H1 (cell line): Measurements from ENCODE around the gene NDUFA13. TPM values are rescaled to one million over a fixed set of nuclear protein-coding genes. Genes with fewer than 3 reads are reported as not detected.

ENCODE experiments used
- CTCF ChIA-PET: fragments of 300-600 bp; sonication (Branson Sonifier 250); formaldehyde crosslinking; loops from one replicate; lab custom pipeline; 2021; ENCODE audit not compliant: partially characterized antibody; lab: Charles Lee
- POLR2A ChIA-PET: fragments of 300-600 bp; sonication (Branson Sonifier 250); formaldehyde crosslinking; loops from one replicate; lab custom pipeline; 2021; ENCODE audit warnings: inconsistent platforms; ENCODE audit not compliant: partially characterized antibody; lab: Charles Lee
- DNase-seq, 2 experiments: peaks; one replicate each; pipeline versions ENCODE4 v3.0.0 to v3.0.0-alpha.2; 2010 to 2022; ENCODE audit warnings: low spot score in 2 of 2, low read depth in 1 of 2, mixed read lengths in 1 of 2
- FAIRE-seq: peaks from 2 replicates; lab custom pipeline; 2011; peaks lifted over from hg19 to GRCh38; lab: Jason Lieb, UNC
- H2AFZ ChIP-seq: 2 replicates; pipeline ENCODE4 v1.8.1; 2012; ENCODE audit warnings: low read length, inconsistent platforms
- H2AK5ac ChIP-seq: 2 replicates; pipeline ENCODE4 v1.6.1; 2013; ENCODE audit warnings: low read depth, low read length
- H2BK120ac ChIP-seq: replicated peaks from 2 replicates; pipeline ENCODE3; 2013; ENCODE audit warnings: low read depth, low read length, inconsistent platforms
- H2BK12ac ChIP-seq: 2 replicates; pipeline ENCODE4 v1.6.1; 2013; ENCODE audit warnings: low read depth, low read length
- H2BK15ac ChIP-seq: 2 replicates; pipeline ENCODE4 v1.6.1; 2013; ENCODE audit warnings: low read length
- H2BK20ac ChIP-seq: 2 replicates; pipeline ENCODE4 v1.6.1; 2013; ENCODE audit warnings: low read length
- H2BK5ac ChIP-seq: 2 replicates; pipeline ENCODE4 v1.6.1; 2013; ENCODE audit warnings: low read depth, low read length
- H3K14ac ChIP-seq: 2 replicates; pipeline ENCODE4 v1.6.1; 2013; ENCODE audit warnings: inconsistent platforms; ENCODE audit not compliant: insufficient read length
- H3K18ac ChIP-seq: 2 replicates; pipeline ENCODE4 v1.6.1; 2013; ENCODE audit warnings: low read length; ENCODE audit errors: extremely low read depth
- H3K23ac ChIP-seq: 2 replicates; pipeline ENCODE4 v1.6.1; 2013; ENCODE audit warnings: inconsistent platforms; ENCODE audit not compliant: insufficient read length
- H3K23me2 ChIP-seq: 2 replicates; pipeline ENCODE4 v1.6.1; 2013; ENCODE audit warnings: low read depth, low read length
- H3K27ac ChIP-seq: 2 replicates; pipeline ENCODE4 v1.6.1; 2011; ENCODE audit warnings: low read depth, low read length, inconsistent platforms
- H3K27me3 ChIP-seq, 4 experiments: replicated peaks in 1 of 4; 1 replicate in 1 of 4; 2 replicates in 3 of 4; pipeline versions ENCODE4 v1.6.1 to v1.8.1; 2011 to 2013; ENCODE audit warnings: low read length in 3 of 4, mild to moderate bottlenecking in 3 of 4, inconsistent platforms in 2 of 4, mixed read lengths in 2 of 4, moderate library complexity in 1 of 4; ENCODE audit not compliant: control insufficient read depth in 3 of 4, insufficient read depth in 3 of 4; ENCODE audit errors: extremely low read depth in 1 of 4
- H3K36me3 ChIP-seq, 4 experiments: 2 replicates each; pipeline versions ENCODE4 v1.6.1 to v1.8.1; 2011 to 2013; ENCODE audit warnings: mild to moderate bottlenecking in 4 of 4, low read length in 3 of 4, moderate library complexity in 2 of 4, control low read depth in 1 of 4, inconsistent platforms in 1 of 4; ENCODE audit not compliant: insufficient read depth in 4 of 4, control insufficient read depth in 2 of 4
- H3K4ac ChIP-seq: replicated peaks from 2 replicates; pipeline ENCODE3; 2013; ENCODE audit warnings: low read length, low read depth, mixed read lengths, inconsistent platforms; ENCODE audit not compliant: insufficient read length
- H3K4me1 ChIP-seq, 4 experiments: replicated peaks in 1 of 4; 1 replicate in 1 of 4; 2 replicates in 3 of 4; pipeline versions ENCODE4 v1.6.1 to v1.8.1; 2011 to 2013; ENCODE audit warnings: low read length in 3 of 4, inconsistent platforms in 2 of 4, mixed read lengths in 1 of 4; ENCODE audit not compliant: insufficient read depth in 4 of 4, control insufficient read depth in 3 of 4
- H3K4me2 ChIP-seq, 2 experiments: 2 replicates each; pipeline versions ENCODE4 v1.6.1 to v1.8.1; 2011 to 2013; ENCODE audit warnings: low read depth in 2 of 2, low read length in 2 of 2, control low read depth in 1 of 2, inconsistent platforms in 1 of 2, mild to moderate bottlenecking in 1 of 2; ENCODE audit not compliant: insufficient read depth in 1 of 2
- H3K4me3 ChIP-seq, 4 experiments: fragments of 200-600, 300-600 bp in 1 of 4; sonication (generic), shearing (Covaris generic), sonication (Bioruptor Twin) in 1 of 4; 2 replicates each; pipeline versions ENCODE4 v1.5.1 to v1.8.1; 2011 to 2016; ENCODE audit warnings: low read length in 4 of 4, low read depth in 3 of 4, control low read depth in 2 of 4, inconsistent platforms in 2 of 4, mild to moderate bottlenecking in 2 of 4, mixed read lengths in 1 of 4, moderate library complexity in 1 of 4; ENCODE audit not compliant: insufficient read depth in 2 of 4; ENCODE audit errors: extremely low read depth in 1 of 4
- H3K56ac ChIP-seq: replicated peaks from 2 replicates; pipeline ENCODE3; 2013; ENCODE audit warnings: low read depth, mild to moderate bottlenecking, mixed read lengths, low read length, inconsistent platforms; ENCODE audit not compliant: insufficient read length
- H3K79me1 ChIP-seq: 2 replicates; pipeline ENCODE4 v1.6.1; 2013; ENCODE audit warnings: low read depth, low read length, control low read depth
- H3K79me2 ChIP-seq, 2 experiments: 2 replicates each; pipeline versions ENCODE4 v1.6.1 to v1.8.1; 2012 to 2013; ENCODE audit warnings: low read length in 2 of 2, mild to moderate bottlenecking in 2 of 2, inconsistent platforms in 1 of 2; ENCODE audit not compliant: insufficient read depth in 2 of 2, control insufficient read depth in 1 of 2
- H3K9ac ChIP-seq, 4 experiments: replicated peaks in 1 of 4; 1 replicate in 1 of 4; 2 replicates in 3 of 4; pipeline versions ENCODE4 v1.6.1 to v1.8.1; 2011 to 2013; ENCODE audit warnings: low read depth in 3 of 4, low read length in 3 of 4, control low read depth in 2 of 4, mild to moderate bottlenecking in 2 of 4, moderate library complexity in 2 of 4, inconsistent platforms in 1 of 4; ENCODE audit errors: extremely low read depth in 1 of 4
- H3K9me3 ChIP-seq, 2 experiments: 2 replicates each; pipeline versions ENCODE4 v1.6.1 to v1.8.1; 2012 to 2013; ENCODE audit warnings: mild to moderate bottlenecking in 2 of 2, moderate library complexity in 2 of 2, control low read depth in 1 of 2, inconsistent platforms in 1 of 2, low read depth in 1 of 2, low read length in 1 of 2, mixed read lengths in 1 of 2; ENCODE audit not compliant: insufficient read depth in 2 of 2
- H4K20me1 ChIP-seq, 2 experiments: replicated peaks in 1 of 2; 2 replicates each; pipeline versions ENCODE3 to v1.8.1; 2011 to 2013; ENCODE audit warnings: inconsistent platforms in 2 of 2, low read length in 2 of 2, mild to moderate bottlenecking in 1 of 2; ENCODE audit not compliant: insufficient read depth in 2 of 2, control insufficient read depth in 1 of 2
- H4K5ac ChIP-seq: 2 replicates; pipeline ENCODE4 v1.6.1; 2013; ENCODE audit warnings: low read length, low read depth, mixed read lengths, inconsistent platforms; ENCODE audit not compliant: insufficient read length
- H4K8ac ChIP-seq: 2 replicates; pipeline ENCODE4 v1.8.0; 2013; ENCODE audit warnings: mild to moderate bottlenecking, moderate library complexity, low read length, inconsistent platforms; ENCODE audit not compliant: insufficient read depth; ENCODE audit errors: extremely low read depth
- H4K91ac ChIP-seq: replicated peaks from 2 replicates; pipeline ENCODE3; 2013; ENCODE audit warnings: low read length, mixed read lengths, inconsistent platforms; ENCODE audit not compliant: insufficient read length
- ATF2 ChIP-seq: IDR thresholded peaks from 2 replicates; pipeline ENCODE4 v1.6.1; 2012; ENCODE audit warnings: low read length, inconsistent platforms
- EGR1 ChIP-seq: IDR thresholded peaks from 2 replicates; pipeline ENCODE4 v1.6.1; 2011; ENCODE audit warnings: low read depth, low read length, borderline replicate concordance
- GTF2F1 ChIP-seq: IDR thresholded peaks from 2 replicates; pipeline ENCODE4 v1.6.1; 2012; ENCODE audit warnings: low read depth, low read length, improper control_type of control experiment, borderline replicate concordance
- NANOG ChIP-seq: IDR thresholded peaks from 2 replicates; pipeline ENCODE4 v1.6.1; 2011; ENCODE audit warnings: low read length, low read depth, mild to moderate bottlenecking, inconsistent platforms; ENCODE audit not compliant: insufficient read depth, poor library complexity, severe bottlenecking
- PHF8 ChIP-seq: fragments of 200-600 bp; sonication (generic); conservative IDR thresholded peaks from 2 replicates; pipeline ENCODE4 v1.7.1; 2012; ENCODE audit warnings: low read depth, mild to moderate bottlenecking, inconsistent platforms, low read length, moderate library complexity
- WGBS, 2 experiments: shearing (Covaris generic) in 1 of 2; methylation state at CpG; one replicate each; pipeline versions ENCODE4 v1.1.6 to v1.1.7; 2013 to 2015; ENCODE audit warnings: low lambda C conversion rate in 2 of 2, mixed read lengths in 2 of 2, inconsistent platforms in 1 of 2, low coverage in 1 of 2, missing lambda C conversion rate in 1 of 2; ENCODE audit not compliant: insufficient replicate concordance in 2 of 2, insufficient coverage in 1 of 2, insufficient read length in 1 of 2; ENCODE audit errors: extremely low coverage in 1 of 2, missing lambda C conversion rate in 1 of 2; 5-methylcytosine and 5-hydroxymethylcytosine counted together
- polyA plus RNA-seq, 7 experiments: library from polyadenylated mRNA; depleted of rRNA in 3 of 7; stranded (reverse) in 5 of 7; unstranded in 2 of 7; fragments of >200 nt in 5 of 7; fragments of 200-250 nt in 2 of 7; gene quantifications; 1 replicate in 5 of 7; 2 replicates in 1 of 7; 4 replicates in 1 of 7; pipeline versions ENCODE4 v1.2.1 to v1.2.3, GENCODE V29; 2011 to 2013; ENCODE audit warnings: missing spikeins in 2 of 7, mixed read lengths in 2 of 7
- total RNA-seq: library from RNA; stranded (reverse); fragmentation: NEBNext Ultra II Directional; extraction: Animal tissue kit (Norgen Biotek cat#: 25700); gene quantifications from 2 replicates; pipeline ENCODE4 v1.2.1, GENCODE V29; 2021

The NDUFA13 gene
- total and polyA plus RNA-seq, 2 of the 8 experiments (the other 6 are each of a cell fraction or from before 2014, with no cell fraction given): 413 to 1,105 TPM

GRCh38 chr19:19492026-19492610, 23.9 kb upstream of the NDUFA13 start:
- no peak for DNase-seq
- Histone ChIP-seq H2AK5ac (no peak overlapping the region), H2BK15ac (no peak overlapping the region), H3K4me3 (no peak overlapping the region), H2BK5ac (no peak overlapping the region; the same call in 1 of the 2 replicates), H3K36me3 (peaks cover 9 to 31% (median 26%) of the 10 kb centered on the region in 4 experiments; a peak in 7 of 8 replicates), H4K5ac (no peak overlapping the region), H3K18ac (no peak overlapping the region), H3K23ac (no peak overlapping the region), H3K4me1 (peaks cover 11 to 22% (median 15%) of the 10 kb centered on the region in 4 experiments), H3K79me1 (peaks cover 12% of the 10 kb centered on the region; the same call in 1 of the 2 replicates), H2BK120ac (no peak overlapping the region), H3K56ac (no peak overlapping the region), H3K79me2 (peaks cover 0 to 36% of the 10 kb centered on the region in 2 experiments; a peak in 2 of 4 replicates), H2AFZ (no peak overlapping the region), H3K27me3 (no peaks in the 10 kb centered on the region), H4K20me1 (peaks cover 10 to 18% of the 10 kb centered on the region in 2 experiments), H3K9ac (no peak overlapping the region; a peak in 1 of 7 replicates), H3K4ac (no peak overlapping the region), H4K91ac (no peak overlapping the region), H3K9me3 (no peaks in the 10 kb centered on the region), H2BK20ac (no peak overlapping the region), H3K14ac (no peak overlapping the region), H3K23me2 (no peaks in the 10 kb centered on the region), H3K4me2 (no peak overlapping the region), H4K8ac (no peak overlapping the region; the same call in 1 of the 2 replicates), H3K27ac (no peak overlapping the region; the same call in 1 of the 2 replicates), H2BK12ac (no peak overlapping the region)
- 93% methylated on average over 20 of the region's 21 CpGs; no CpG with 5 or more reads in 1 of the 2 experiments for WGBS, 2 experiments
- FAIRE-seq: no peak
- ChIA-PET POLR2A (no interaction called here), CTCF (interaction anchor here (0.6 to 9.8 kb wide), 18 partner anchors 11 to 971 kb away, joined by 3 to 146 read pairs (median 8); partner anchors contain the start of genes ELL and GATAD2A)
- TF ChIP-seq GTF2F1 (no peak), NANOG (no peak), PHF8 (no peak), EGR1 (no peak), ATF2 (no peak)
